ENCODE data around the gene GRIN2A. TPM values are rescaled to one million over a fixed set of nuclear protein-coding genes. Genes with fewer than 3 reads are reported as not detected.

The GRIN2A gene
- total and polyA plus RNA-seq, 2 donors (not counting 3 experiments of a cell fraction or from before 2014, with no cell fraction given) = not detected

- DNase-seq (ENCODE audit: low read depth, low spot score) (no peak), FAIRE-seq (no peak)
- TF ChIP-seq CTCF (IDR thresholded peaks at IDR 0.05; ENCODE audit: extremely low read depth in 1 of 2, insufficient read depth in 1 of 2, low read depth in 1 of 2, low read length in 2 of 2) = no peak
- TF ChIP-seq EZH2 (IDR thresholded peaks at IDR 0.05; ENCODE audit: borderline replicate concordance, low read depth, low read length, severe bottlenecking) = no peak
- TF ChIP-seq MYC (IDR thresholded peaks at IDR 0.05; ENCODE audit: low read depth, low read length) = no peak
- no peak for TF ChIP-seq GATA2 (IDR thresholded peaks at IDR 0.05; ENCODE audit: insufficient read depth, insufficient read length, low read depth, low read length)
- TF ChIP-seq MAX (IDR thresholded peaks at IDR 0.05; ENCODE audit: insufficient read depth, insufficient read length) = no peak
- no peak for TF ChIP-seq POLR2A (IDR thresholded peaks at IDR 0.05; ENCODE audit: low read depth, low read length)
- TF ChIP-seq FOS (IDR thresholded peaks at IDR 0.05; ENCODE audit: borderline replicate concordance, insufficient read depth, low read length) = no peak
- no peak for TF ChIP-seq POLR2AphosphoS5 (IDR thresholded peaks at IDR 0.05; ENCODE audit: insufficient read depth, low read depth, low read length)
- no peak for TF ChIP-seq JUN (IDR thresholded peaks at IDR 0.05; ENCODE audit: borderline replicate concordance, insufficient read depth, insufficient read length, low read depth)
- Histone ChIP-seq H3K27ac (ENCODE audit: insufficient read depth, low read depth, low read length) (no peak overlapping the region), H3K9me3 (replicated peaks; ENCODE audit: control insufficient read depth, insufficient read depth, low read length) (no peaks in the 10 kb centered on the region), H3K79me2 (ENCODE audit: control insufficient read depth, insufficient read depth, low read length) (no peaks in the 10 kb centered on the region), H4K20me1 (replicated peaks; ENCODE audit: control insufficient read depth, extremely low read depth, insufficient read depth, low read length) (no peaks in the 10 kb centered on the region), H3K4me1 (ENCODE audit: control insufficient read depth, extremely low read depth, insufficient read depth, low read length) (no peaks in the 10 kb centered on the region), H3K4me3 (replicated peaks in 1 of 3; ENCODE audit: insufficient read depth in 1 of 3, low read depth in 1 of 3, low read length in 3 of 3) (no peak overlapping the region), H3K27me3 (ENCODE audit: control insufficient read depth in 2 of 2, insufficient read depth in 2 of 2, low read length in 2 of 2) (no peaks in the 10 kb centered on the region), H3K9me1 (replicated peaks; ENCODE audit: control insufficient read depth, extremely low read depth, insufficient read depth, low read length) (no peaks in the 10 kb centered on the region), H3K9ac (replicated peaks; ENCODE audit: extremely low read depth, insufficient read depth, low read length) (no peak overlapping the region), H2AFZ (ENCODE audit: low read depth, low read length) (no peak overlapping the region), H3K36me3 (ENCODE audit: control insufficient read depth in 2 of 2, extremely low read depth in 1 of 2, insufficient read depth in 2 of 2, low read length in 2 of 2) (no peaks in the 10 kb centered on the region), H3K4me2 (ENCODE audit: insufficient read depth, low read length) (no peak overlapping the region)
- intact Hi-C loops (cut with micrococcal nuclease) (no loop called here), dilution Hi-C loops (cut with MboI; ENCODE audit: extremely low pct_ligation_motif_present, low sequenced_read_pairs) (no loop called here)
- ChIA-PET POLR2A (no interaction called here), CTCF (no interaction called here)
- no TSS peak for BruUV-seq (replicated peaks)
Observed at GRCh38 chr16:10220942-10221341, 38.7 kb upstream of the GRIN2A start.
